Lower lobe of right lung (tissue), 2 donors: ENCODE data around the gene RAD52. TPM values are rescaled to one million over a fixed set of nuclear protein-coding genes. Genes with fewer than 3 reads are reported as not detected.

Source experiments
- ATAC-seq, 2 donors: fragments of 200-7000 bp; cut with Tn5 transposase; one replicate each; pipeline ENCODE4 v1.9.1; 2020 to 2022; ENCODE audit warnings: mild to moderate bottlenecking in 2 of 2, moderate library complexity in 2 of 2
- DNase-seq: peaks from one replicate; pipeline ENCODE4 v3.0.0-alpha.2; 2020
- H3K27ac ChIP-seq: fragments of 200-600 bp; one replicate; pipeline ENCODE4 v1.8.0; 2022
- H3K27me3 ChIP-seq: fragments of 200-600 bp; one replicate; pipeline ENCODE4 v1.8.0; 2022; ENCODE audit warnings: low read depth
- H3K36me3 ChIP-seq: fragments of 200-600 bp; one replicate; pipeline ENCODE4 v1.8.0; 2022; ENCODE audit warnings: mild to moderate bottlenecking
- H3K4me1 ChIP-seq: fragments of 200-600 bp; one replicate; pipeline ENCODE4 v1.8.0; 2022
- H3K4me3 ChIP-seq: fragments of 200-600 bp; one replicate; pipeline ENCODE4 v1.8.0; 2022; ENCODE audit warnings: mild to moderate bottlenecking
- H3K9me3 ChIP-seq: fragments of 200-600 bp; one replicate; pipeline ENCODE4 v1.8.0; 2022
- intact Hi-C: fragments of 100-400 bp; cut with DNase I; formaldehyde crosslinking; loops from one replicate; pipeline ENCODE4 v1.11.0; 2022
- total RNA-seq: library from RNA; stranded (reverse); fragmentation: NEBNext Ultra II Directional; extraction: Animal tissue kit (Norgen Biotek cat#: 25700); gene quantifications from one replicate; pipeline ENCODE4 v1.2.1, GENCODE V29; 2021
- TF ChIP-seq, protein P1 (sequence below): fragments of 200-600 bp; IDR thresholded peaks from one replicate; pipeline ENCODE4 v1.8.0; 2022; ENCODE audit warnings: antibody characterized with exemption, mild to moderate bottlenecking
- donor health status: DM: no; HTN: yes; CAD: no; lungs with severe emphysema.

RAD52 gene
- total RNA-seq, 1 donor from 2014 or later, result 12.2 TPM

DNA sequence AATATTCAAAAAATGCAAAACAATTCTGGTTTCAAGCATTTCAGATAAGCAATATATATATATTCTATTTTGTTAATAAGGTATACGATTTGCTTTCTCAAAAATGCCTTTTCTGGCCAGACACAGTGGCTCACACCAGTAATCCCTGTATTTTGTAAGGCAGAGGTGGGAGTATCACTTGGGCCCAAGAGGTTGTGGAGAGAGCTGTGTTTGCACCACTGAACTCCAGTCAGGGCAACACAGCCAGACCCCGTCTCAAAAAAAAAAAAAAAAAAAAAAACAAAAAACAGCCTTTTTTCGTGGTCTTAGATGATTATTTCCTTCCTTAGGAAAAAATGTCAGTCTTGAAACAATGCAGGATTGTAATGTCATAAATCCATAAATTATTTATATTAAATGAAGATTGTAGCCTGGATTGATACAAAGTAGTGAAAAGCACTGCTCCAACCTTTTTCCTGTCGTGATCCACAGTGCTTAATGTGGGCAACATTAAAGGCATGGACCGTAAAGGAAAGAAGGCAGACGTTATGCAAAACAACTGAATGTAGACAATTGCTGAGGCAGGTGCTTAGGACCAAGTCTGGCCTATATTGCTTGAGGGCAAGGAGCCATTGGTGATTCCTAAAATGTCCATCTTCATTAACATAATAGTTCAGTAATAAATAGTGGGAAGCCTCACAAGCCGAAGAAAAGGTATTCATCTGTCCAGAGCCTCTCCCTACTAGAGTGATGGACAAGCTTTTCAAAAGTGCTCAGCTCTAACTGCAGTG lies 36.8 kb downstream of the RAD52 start:
- peaks cover 98% of the 10 kb centered on the region for H3K36me3 ChIP-seq

DNA sequence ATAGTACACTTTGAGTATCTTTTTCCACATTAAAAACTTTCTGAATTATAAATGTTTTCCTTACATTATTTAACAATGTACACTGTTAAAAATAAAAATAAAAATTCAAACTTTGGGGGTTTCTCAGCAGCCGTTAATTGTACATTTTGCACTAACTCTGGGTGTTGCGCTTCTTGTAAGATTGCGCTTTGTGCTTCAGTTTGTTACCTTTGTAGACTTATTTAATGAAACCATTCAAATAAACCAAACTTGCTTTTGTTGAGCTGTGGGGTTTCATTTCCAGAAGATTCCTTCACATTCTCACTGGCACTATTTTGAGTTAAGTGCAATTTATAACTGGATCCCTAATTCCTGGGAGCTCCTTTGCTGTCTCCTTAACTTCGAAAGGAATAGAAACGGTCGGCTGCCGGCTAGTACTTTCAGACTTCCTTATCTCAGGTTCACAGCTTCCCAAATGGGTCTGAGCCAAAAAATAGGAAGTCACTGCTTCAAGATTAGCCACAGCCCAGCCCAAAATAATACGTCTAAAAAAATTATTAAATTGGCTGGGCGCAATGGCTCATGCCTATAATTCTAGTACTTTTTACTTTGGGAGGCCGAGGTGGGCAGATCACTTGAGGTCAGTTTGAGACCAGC lies 38.2 kb downstream of the RAD52 start:
- Histone ChIP-seq H3K9me3 (no peaks in the 10 kb centered on the region), H3K4me3 (no peak overlapping the region), H3K27ac (peak overlapping the region; percentile 25), H3K4me1 (peaks cover 30% of the 10 kb centered on the region), H3K36me3 (peaks cover 99% of the 10 kb centered on the region), H3K27me3 (no peaks in the 10 kb centered on the region)
- no peak for DNase-seq
- ATAC-seq, result peak in 1 of 2 donors; percentile 49
- TF ChIP-seq, protein P1, sequence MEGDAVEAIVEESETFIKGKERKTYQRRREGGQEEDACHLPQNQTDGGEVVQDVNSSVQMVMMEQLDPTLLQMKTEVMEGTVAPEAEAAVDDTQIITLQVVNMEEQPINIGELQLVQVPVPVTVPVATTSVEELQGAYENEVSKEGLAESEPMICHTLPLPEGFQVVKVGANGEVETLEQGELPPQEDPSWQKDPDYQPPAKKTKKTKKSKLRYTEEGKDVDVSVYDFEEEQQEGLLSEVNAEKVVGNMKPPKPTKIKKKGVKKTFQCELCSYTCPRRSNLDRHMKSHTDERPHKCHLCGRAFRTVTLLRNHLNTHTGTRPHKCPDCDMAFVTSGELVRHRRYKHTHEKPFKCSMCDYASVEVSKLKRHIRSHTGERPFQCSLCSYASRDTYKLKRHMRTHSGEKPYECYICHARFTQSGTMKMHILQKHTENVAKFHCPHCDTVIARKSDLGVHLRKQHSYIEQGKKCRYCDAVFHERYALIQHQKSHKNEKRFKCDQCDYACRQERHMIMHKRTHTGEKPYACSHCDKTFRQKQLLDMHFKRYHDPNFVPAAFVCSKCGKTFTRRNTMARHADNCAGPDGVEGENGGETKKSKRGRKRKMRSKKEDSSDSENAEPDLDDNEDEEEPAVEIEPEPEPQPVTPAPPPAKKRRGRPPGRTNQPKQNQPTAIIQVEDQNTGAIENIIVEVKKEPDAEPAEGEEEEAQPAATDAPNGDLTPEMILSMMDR, result no peak
- intact Hi-C loops, result no loop called here

More for the DNA sequence above, 36.8 kb downstream of the RAD52 start:
- Histone ChIP-seq H3K27ac (no peak overlapping the region), H3K27me3 (no peaks in the 10 kb centered on the region), H3K4me1 (peaks cover 30% of the 10 kb centered on the region), H3K4me3 (no peak overlapping the region), H3K9me3 (no peaks in the 10 kb centered on the region)
- ATAC-seq (no peak), DNase-seq (no peak)
- intact Hi-C loops, result no loop called here
- TF ChIP-seq, protein P1, result no peak

DNA sequence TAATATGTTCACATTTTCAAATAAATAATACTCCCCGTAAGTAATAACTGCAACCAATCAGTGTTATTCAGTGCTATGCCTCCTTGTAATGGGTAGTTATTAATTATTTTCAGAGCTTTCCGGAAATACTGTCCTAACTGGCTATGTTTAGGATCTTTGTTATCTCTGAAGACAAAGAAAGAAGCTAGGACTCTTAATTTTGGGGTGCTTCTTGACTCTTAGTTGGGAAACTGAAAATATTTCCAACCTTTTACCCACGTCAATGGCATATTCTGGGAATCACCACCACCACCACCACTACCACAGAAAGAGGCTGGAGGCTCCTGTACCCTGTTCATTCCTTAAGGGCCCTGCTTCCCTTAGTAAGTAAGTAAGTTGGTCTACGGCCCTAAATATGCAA lies 39.1 kb downstream of the RAD52 start:
- ATAC-seq, result no peak
- no peak overlapping the region for H3K27ac ChIP-seq

GRCh38 chr12:909861-910260 lies 39.6 kb downstream of the RAD52 start:
- intact Hi-C loops, result no loop called here
- TF ChIP-seq, protein P1, result no peak
- DNase-seq (no peak), ATAC-seq (no peak)
- Histone ChIP-seq H3K36me3 (peaks cover 99% of the 10 kb centered on the region), H3K27me3 (no peaks in the 10 kb centered on the region), H3K9me3 (no peaks in the 10 kb centered on the region), H3K4me3 (no peak overlapping the region), H3K27ac (no peak overlapping the region), H3K4me1 (peaks cover 23% of the 10 kb centered on the region)

More for the DNA sequence above, 39.1 kb downstream of the RAD52 start:
- TF ChIP-seq, protein P1, result no peak
- Histone ChIP-seq H3K4me1 (peaks cover 28% of the 10 kb centered on the region), H3K4me3 (no peak overlapping the region), H3K36me3 (peaks cover 99% of the 10 kb centered on the region), H3K27me3 (no peaks in the 10 kb centered on the region), H3K9me3 (no peaks in the 10 kb centered on the region)
- DNase-seq, result no peak
- intact Hi-C loops, result no loop called here

- Histone ChIP-seq H3K36me3 (peaks cover 99% of the 10 kb centered on the region), H3K27ac (no peak overlapping the region), H3K9me3 (no peaks in the 10 kb centered on the region), H3K4me1 (peaks cover 13% of the 10 kb centered on the region), H3K4me3 (no peak overlapping the region), H3K27me3 (no peaks in the 10 kb centered on the region)
- intact Hi-C loops, result no loop called here
- TF ChIP-seq, protein P1, result no peak
- no peak for DNase-seq
- no peak for ATAC-seq
Measured at GRCh38 chr12:907413-908185, 41.9 kb downstream of the RAD52 start.
